HG03442 (cell line): ENCODE measurements around the gene NCAPG2.

Experiments
- ATAC-seq: cut with Tn5 transposase; IDR thresholded peaks from one replicate; pipeline ENCODE4 v1.9.1; 2021; ENCODE audit warnings: mild to moderate bottlenecking, moderate library complexity; ENCODE audit not compliant: unreplicated experiment

NCAPG2 gene

GRCh38 chr7:158735935-158736334, 31.3 kb upstream of the NCAPG2 start:
- ATAC-seq, result no peak

- no peak for ATAC-seq
Observed at GRCh38 chr7:158734861-158735260, 30.3 kb upstream of the NCAPG2 start.

GRCh38 chr7:158733775-158734494, 29.3 kb upstream of the NCAPG2 start:
- no peak for ATAC-seq

GRCh38 chr7:158733220-158733519, 28.6 kb upstream of the NCAPG2 start:
- no peak for ATAC-seq

GRCh38 chr7:158732494-158733219, 28.1 kb upstream of the NCAPG2 start:
- ATAC-seq, result no peak

- ATAC-seq, result no peak
Observed at GRCh38 chr7:158731761-158732160, 27.2 kb upstream of the NCAPG2 start.

GRCh38 chr7:158730383-158731346, 26.1 kb upstream of the NCAPG2 start:
- ATAC-seq, result no peak

GRCh38 chr7:158729646-158730382, 25.2 kb upstream of the NCAPG2 start:
- no peak for ATAC-seq

- no peak for ATAC-seq
Observed at GRCh38 chr7:158728911-158729645, 24.5 kb upstream of the NCAPG2 start.

GRCh38 chr7:158727690-158728089, 23.1 kb upstream of the NCAPG2 start:
- no peak for ATAC-seq

- ATAC-seq, result no peak
Observed at GRCh38 chr7:158726277-158726807, 21.7 kb upstream of the NCAPG2 start.

- no peak for ATAC-seq
Observed at GRCh38 chr7:158725506-158725800, 20.8 kb upstream of the NCAPG2 start.

- ATAC-seq, result no peak
Observed at GRCh38 chr7:158724658-158725505, 20.3 kb upstream of the NCAPG2 start.

GRCh38 chr7:158723714-158724385, 19.2 kb upstream of the NCAPG2 start:
- ATAC-seq, result no peak

- no peak for ATAC-seq
Observed at GRCh38 chr7:158723266-158723665, 18.7 kb upstream of the NCAPG2 start.

- no peak for ATAC-seq
Observed at GRCh38 chr7:158722574-158723237, 18.1 kb upstream of the NCAPG2 start.

GRCh38 chr7:158720112-158720511, 15.5 kb upstream of the NCAPG2 start:
- no peak for ATAC-seq

GRCh38 chr7:158716802-158717201, 12.2 kb upstream of the NCAPG2 start:
- no peak for ATAC-seq
